Myocyte (in vitro differentiated cells): ENCODE results near the gene LSM12. TPM values are rescaled to one million over a fixed set of nuclear protein-coding genes. Genes with fewer than 3 reads are reported as not detected.
"Not testable (repeated sequence)": the region's sequence is repeated elsewhere in the genome, so short reads cannot be mapped to it uniquely, and the experiment has no call there.

ENCODE experiments used
- DNase-seq: peaks from one replicate; pipeline ENCODE4 v3.0.0-alpha.2; 2012; ENCODE audit warnings: low read depth
- total RNA-seq: library from RNA; depleted of rRNA; stranded (reverse); fragments of >200 nt; gene quantifications from 2 replicates; pipeline ENCODE4 v1.2.3, GENCODE V29; 2014

Gene LSM12
- total RNA-seq, 1 donor from 2014 or later = 40.2 TPM

DNA sequence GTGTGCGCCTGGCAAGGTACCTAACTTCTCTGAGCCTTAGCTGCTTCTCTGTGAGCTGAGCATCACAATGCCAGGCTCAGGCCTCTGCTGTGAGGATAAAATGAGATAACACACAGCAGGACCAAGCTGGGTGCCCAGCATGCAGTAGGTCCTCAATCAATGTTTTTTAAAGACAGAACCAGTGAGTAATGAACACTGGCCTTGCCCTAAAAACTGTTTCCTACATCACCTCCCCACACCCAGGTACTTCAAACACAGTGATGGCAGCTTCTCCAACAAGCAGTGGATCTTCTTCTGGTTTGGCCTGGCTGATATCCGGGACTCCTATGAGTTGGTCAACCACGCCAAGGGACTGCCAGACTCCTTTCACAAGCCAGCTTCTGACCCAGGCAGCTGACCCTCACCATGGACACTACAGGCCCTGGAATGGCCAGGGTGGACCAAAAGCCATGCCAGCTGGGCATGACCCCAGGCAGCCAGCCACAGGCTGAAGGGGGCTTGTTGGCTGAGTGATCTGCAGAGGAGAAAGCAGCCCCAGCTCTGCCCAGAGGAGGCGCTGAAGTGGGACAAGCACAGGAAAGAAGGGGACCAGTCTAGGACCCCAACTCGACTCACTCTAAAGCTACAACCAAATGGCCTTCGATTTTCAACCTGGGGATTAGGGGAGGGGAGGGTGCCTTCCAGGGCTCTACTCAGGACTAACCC lies 58.1 kb downstream of the LSM12 start:
- DNase-seq = no peak

DNA sequence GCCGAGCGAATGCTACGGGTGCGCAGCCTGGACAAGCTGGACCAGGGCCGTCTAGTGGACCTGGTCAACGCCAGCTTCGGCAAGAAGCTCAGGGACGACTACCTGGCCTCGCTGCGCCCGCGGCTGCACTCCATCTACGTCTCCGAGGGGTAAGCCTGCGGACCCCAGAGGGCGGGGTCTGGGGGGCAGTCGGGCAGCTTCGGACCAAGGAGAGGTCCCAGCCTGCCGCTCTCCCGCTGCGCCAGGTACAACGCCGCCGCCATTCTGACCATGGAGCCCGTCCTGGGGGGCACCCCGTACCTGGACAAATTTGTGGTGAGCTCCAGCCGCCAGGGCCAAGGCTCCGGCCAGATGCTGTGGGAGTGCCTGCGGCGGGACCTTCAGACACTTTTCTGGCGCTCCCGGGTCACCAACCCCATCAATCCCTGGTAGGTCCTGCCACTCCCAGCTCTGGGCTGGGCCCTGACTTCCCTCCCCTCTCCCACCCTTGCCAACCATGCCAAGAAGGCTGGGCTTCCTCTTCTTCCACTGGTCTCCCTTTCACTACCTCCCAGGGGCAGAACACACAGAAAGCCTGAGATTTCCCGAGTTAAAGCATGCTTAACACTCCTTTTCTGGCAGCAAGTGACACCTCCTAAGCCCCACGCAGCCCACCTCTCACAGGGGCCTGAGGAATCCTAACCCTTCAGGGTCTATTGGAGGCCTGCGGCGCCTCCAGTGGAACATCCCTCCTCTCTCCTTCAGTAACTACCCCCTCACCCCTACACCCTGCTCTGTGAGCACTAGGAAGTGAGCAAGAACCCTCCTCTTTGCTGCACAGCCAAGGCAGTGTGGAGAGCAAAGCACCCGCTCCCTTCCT lies 58.9 kb downstream of the LSM12 start:
- no peak for DNase-seq

DNA sequence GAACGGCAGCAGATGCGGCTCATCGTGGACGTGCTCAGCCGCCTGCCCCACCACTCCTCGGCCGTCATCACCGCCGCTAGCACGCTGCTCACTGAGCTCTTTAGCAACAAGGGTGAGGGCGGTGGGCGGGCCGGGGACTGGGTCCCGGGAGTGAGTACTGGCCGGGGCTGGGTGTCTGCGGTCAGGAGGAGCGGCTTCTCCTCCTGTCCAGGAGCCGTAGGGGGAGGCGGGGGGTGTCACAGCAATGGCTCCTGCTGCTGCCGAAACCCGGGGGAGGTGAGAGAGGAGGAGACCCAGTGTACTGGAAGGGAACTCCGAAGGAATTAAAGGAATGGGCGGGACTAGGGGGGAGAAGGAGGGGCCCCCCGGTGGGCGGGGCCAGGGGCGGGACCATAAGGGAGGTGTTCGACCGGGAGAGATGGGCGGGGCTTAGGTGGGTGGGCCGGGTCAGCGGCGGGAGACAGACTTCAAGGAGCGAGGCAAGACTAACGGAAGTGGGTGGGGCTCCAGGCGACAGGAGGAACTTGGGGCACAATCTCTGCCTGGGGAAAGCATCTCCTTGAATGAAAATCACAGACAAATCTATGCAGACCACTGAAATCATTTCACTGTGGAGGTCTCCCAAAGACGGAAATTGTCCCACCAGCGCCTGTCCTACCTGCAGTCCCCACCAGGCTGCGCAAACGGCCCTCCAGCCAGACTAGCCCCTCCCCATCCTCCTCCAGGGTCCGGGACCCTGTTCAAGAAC lies 59.7 kb downstream of the LSM12 start:
- peak; percentile 95 for DNase-seq

DNA sequence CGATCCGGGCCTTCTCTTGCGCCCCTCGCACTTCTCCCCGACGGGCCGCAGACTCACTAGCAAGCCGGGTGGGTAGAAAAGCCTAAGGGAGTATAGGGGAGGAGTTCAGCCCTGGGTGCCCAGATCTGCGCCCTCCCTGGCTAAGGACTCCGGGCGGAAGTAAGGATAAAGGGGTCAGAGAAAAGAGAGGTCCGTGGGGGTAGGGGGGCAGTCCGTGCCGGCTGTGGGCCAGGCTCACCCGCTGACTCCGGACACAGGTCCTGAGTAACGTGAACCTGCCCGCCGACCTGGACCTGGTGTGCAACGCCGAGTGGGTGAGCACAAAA lies 60.2 kb downstream of the LSM12 start:
- no peak for DNase-seq

DNA sequence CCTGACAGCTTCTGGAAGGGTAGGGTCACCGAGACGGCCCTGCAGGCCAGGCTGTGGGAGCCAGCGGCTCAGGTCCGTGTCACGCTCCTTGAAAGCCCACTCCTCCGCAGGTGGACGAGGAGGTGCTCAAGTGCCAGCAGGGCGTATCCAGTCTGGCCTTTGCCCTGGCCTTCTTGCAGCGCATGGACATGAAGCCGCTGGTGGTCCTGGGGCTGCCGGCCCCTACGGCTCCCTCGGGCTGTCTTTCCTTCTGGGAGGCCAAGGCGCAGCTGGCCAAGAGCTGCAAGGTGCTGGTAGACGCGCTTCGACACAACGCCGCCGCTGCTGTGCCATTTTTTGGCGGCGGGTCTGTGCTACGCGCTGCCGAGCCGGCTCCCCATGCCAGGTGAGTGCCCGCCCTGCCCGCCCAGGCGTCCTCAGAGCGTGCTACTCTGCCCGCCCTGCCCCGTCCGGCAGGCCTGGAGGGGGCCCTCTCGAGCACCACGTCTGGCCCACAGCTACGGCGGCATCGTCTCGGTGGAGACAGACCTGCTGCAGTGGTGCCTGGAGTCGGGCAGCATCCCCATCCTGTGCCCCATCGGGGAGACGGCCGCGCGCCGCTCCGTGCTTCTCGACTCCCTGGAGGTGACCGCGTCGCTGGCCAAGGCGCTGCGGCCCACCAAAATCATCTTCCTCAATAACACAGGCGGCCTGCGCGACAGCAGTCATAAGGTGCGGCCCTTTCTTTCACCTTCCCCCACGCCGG lies 60.8 kb downstream of the LSM12 start:
- DNase-seq = no peak

DNA sequence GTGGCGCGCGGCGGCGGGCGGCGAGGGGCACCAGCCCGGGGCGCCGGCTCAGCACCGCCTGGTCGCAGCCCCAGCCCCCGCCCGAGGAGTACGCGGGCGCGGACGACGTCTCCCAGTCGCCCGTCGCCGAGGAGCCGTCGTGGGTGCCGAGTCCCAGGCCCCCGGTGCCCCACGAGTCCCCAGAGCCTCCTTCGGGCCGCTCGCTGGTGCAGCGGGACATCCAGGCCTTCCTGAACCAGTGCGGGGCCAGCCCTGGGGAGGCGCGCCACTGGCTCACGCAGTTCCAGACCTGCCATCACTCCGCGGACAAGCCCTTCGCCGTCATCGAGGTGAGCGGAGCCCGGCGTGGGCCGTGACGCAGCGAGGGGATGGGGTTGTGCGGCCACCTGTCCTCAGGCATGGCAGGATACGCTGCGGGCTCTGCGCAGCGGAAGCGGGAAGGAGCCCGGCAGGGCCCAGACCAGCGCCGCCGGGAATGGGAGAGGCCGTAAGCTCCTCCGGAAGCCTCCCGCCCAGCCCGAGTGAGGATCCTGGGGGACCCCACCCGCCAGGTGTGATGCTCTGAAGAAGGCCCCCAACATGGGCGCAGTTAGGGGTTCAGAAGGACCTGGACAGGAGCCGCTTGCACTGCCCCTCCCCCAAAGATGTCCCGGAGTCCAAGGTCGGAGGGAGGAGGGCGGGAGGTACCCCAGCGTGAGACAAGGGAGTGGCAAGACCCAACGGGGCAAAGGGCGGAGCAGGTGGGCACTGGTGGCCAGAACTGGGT lies 61.5 kb downstream of the LSM12 start:
- DNase-seq = no peak

DNA sequence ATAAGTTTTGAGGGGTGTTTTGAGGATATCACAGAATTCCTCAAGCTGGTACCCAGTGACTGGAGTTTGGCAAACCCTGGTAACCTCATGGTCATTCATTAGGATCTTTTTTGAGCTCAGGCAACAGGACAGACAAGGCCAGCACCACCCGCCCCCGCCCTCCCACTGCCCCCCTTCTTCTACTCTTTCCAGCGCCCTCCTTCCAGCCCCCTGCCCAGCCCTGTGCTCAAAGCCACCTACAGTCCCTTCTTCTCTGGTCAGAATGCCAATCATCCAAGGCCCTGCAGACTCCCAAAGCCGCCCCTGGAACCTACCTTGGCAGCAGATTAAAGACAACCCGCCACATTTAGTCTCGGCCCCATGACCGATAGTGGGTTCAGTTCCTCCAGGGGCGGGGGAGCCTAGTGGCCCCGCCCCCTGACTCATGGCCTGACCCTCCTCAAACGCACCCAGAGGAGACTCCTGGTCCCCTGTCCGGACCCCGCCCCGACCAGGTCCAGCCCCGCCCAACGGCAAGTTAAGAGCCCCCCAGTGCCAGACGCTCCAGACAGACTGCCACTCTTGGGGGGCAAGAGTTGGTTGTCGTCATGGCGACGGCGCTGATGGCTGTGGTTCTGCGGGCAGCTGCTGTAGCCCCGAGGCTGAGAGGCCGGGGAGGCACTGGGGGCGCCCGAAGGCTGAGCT lies 62.3 kb downstream of the LSM12 start, which contains the start of gene NAGS:
NAGS (plus strand) TSS at position 546 of the 684 bp plus-strand sequence; CDS start at position 588, 42 bp downstream.
- no peak for DNase-seq

DNA sequence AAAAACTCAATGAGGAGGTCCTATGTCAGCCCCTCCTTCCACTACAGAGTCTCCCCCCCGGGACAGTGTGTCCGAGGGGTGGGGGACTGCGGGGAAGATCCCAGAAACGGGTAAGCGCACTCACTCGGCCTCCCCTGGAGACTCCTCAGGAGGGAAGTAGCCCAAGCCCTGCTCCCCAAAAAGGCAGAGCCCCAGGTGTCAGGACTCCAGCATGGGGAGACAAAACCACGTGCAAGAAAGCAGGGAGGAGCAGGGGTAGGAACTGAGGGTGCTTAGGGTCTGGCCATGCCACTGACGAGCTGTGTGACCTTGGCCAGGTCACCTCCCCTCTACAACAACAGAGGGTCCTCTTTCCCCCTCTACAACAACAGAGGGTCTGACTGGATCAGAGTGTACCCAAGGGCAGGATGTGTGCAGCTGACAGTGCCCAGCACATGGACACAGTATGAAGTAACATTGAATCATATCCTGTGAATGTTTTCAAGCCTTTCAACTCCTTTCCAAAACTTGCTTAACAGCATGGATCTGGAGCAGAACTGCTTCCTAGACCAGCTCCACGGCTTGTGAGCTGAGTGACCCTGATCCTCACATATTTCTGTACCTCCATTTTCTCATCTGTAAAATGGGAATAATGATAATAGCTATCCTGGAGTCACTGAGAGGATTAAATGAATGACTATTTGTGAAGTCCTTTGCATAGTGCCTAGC lies 64.2 kb downstream of the LSM12 start:
- no peak for DNase-seq

DNA sequence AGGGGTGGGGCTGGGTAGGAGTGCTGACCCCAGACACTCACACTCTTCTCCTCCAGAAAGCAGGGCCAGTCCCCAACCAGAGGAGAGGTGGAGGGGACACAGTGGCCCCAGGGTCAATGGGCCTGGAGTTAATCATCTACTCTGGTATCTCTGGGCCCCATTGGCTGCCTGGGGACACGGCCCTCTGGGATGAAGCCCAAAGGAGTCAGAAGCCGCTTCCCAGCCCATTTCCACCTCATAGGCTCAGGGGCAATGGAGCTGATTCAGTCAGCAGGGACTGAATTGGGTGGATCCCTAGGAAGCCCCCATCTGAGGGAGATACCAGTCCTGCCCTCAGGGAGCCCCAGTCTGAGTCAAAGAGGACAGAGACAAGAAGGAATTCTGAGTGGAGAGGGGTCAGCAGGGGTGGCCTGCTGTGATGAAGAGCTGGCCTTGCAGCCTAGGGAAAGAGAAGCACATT lies 65.0 kb downstream of the LSM12 start:
- DNase-seq = no peak

DNA sequence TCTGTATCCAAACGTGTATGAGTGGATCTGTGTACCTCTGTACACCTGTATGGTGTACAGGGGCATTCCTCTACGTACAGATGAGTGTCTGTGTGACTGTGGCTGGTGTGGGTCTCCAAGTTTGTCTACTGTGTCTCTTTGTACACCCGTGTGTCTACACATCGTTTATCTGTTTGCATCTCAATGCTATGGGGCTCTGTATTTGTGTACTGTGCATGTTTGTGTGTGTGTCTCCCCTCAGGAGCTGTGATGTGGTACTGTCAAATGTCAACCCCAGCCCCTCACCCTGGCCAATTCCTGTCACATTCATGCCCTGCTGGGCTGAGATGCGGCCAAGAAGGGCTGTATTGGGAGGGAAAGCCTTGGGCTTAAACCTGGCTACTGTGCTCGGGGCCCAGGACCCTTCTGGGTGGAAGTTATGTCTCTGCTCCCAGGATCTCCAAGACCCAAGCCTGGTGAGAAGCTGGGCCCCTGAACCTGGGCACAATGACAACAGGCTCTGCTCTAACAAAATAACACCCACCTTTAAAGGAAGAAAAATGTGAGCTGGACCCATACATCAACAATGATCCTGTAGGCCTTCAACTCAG lies 65.5 kb downstream of the LSM12 start:
- DNase-seq = no peak

DNA sequence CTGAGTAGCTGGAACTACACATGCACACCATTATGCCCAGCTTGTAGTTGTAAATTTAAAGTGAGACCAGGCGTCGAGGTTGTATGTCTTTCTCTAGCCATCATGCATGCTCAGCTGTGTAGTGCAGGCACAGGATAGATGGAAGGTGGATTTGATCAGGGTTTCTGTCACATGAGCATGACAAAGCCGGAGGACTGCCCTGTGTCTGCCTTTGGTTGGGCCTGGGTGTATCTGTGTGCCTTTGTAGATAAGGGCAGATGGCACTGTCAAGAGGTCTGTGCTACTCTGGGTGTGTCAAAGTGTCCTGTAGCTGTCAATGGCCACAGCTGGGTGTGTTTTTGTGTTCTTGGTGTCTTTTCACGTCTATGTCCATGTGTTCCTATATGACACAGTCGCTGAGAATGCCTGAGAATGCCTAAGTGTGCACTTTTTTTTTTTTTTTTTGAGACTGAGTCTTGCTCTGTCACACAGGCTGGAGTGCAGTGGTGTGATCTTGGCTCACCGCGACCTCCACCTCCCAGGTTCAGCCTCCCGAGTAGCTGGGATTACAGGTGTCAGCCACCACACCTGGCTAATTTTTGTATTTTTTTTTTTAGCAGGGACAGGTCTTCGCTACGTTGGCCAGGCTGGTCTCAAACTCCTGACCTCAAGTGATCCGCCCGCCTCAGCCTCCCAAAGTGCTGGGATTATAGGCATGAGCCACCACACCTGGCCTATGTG lies 66.2 kb downstream of the LSM12 start:
- DNase-seq = no peak

DNA sequence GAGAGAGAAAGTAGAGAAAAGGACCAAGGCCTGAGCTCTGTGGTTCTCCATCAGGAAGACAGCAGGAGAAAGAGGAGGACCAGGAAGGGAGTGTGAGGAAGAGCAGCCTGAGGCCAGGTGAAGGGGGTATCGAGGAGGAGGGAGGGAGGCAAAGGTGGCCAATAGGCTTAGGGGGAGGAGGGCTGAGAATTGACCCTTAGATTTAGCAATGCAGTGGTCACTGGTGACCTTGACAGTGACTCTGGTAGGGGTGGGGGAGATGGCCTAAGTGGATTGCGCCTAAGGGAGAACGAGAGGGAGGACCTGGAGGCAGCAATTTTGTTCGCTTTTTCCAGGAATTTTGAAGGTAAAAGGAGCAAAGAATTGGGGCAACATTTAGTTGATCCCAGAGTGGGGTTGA lies 67.4 kb downstream of the LSM12 start:
- no peak for DNase-seq

DNA sequence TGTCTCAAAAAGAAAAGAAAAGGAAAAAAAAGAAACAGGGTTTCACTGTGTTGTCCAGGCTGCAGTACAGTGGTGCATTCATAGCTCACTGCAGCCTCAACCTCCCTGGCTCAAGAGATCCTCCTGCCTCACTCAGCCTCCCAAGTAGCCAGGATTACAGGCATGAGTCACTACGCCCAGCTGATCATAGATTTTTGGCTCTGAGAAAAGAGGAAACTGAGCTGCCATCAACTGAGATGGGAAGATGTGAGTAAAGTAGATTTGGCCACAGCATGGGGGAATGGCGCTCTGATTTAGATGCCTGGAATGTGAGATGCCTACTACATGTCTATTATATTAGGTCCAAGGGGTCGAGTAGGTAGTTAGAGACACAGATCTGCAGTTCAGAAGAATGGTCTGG lies 67.9 kb downstream of the LSM12 start:
- no peak for DNase-seq

DNA sequence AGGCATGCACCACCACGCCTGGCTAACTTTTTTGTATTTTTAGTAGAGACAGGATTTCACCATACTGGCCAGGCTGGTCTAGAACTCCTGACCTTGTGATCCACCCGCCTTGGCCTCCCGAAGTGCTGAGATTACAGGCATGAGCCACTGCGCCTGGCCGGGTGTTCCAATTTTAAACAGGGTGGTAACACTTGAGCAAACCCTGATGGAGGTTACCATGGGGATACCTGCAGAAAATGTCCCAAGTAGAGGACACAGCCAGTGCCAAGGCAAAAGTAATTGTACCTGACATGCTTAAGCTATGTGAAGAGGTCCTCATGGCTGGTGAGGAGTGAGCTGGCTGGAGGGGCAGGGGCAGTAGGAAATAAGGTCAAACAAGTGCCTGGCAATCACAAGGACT lies 69.3 kb downstream of the LSM12 start:
- DNase-seq = not testable (repeated sequence)

DNA sequence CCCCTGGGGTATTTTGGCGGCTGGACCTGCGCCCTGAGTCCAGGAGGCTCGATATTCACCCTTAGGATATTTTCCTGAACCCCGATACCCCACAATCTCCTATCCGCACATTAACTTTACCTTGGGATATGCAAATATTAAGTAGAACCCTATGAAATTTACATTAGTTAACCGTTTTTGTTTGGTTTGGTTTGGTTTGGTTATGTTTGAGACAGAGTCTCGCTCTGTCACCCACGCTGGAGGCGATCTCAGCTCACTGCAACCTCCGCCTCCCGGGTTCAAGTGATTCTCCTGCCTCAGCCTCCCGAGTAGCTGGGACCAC lies 71.4 kb downstream of the LSM12 start:
- no peak for DNase-seq

DNA sequence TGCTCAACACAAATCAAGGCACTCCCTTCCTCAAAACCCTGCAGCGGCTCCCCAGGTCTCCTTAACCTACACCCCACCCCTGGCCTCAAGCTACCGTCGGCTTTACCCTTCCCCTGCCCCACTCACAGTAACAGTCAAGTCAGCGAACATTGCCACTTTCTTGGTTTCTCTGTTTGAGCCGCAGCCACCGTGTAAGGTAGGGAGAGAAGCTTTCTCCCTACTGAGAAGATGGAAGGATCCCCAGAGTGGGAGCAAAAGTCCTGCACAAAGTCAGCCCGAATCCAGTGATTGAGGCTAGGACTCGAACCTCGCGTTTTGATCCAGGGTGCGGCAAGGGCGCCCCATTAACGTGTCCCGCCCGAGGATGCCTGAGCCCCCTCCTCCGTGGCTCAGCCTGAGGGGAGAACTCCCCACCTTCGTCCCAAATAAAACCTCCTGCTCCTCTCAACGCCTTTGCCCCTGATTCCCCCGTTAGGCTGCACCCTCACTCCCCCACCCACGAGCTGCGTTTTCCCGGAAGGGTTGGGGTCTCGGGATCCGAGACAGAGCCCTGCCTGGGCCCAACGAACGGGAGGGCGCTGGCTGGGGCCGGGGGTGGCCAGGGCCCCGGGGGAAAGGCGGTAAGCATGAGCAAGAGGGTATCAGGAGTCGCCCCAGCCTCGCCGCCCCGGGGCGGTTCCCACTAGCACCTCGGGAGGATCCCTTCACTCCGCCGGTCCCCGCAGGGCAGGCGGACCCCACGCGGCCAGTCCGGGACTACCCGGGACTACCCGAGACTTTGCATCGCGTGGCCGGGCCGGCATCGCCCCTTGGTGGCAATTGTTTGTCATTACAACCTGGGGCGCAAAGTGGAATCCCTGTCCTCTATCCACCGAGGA lies 72.0 kb downstream of the LSM12 start:
- peak; percentile 71 for DNase-seq

DNA sequence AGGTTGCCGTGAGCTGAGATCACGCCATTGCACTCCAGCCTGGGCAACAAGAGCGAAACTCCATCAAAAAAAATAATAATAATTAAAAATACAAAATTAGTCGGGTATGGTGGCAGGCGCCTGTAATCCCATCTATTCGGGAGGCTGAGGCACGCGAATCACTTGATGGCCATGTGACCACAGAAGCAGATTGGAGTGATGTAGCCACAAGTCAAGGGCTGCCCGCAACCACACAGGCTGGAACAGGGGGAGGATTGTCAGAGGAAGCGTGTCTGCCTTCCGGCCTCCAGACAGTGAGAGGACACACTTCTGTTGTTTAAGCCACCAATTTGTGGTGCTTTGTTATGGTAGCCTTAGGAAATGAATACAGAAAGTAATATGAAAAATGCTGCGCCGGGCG lies 73.8 kb downstream of the LSM12 start:
- DNase-seq = no peak
